Measurements from ENCODE around the gene MYBPC3.

The MYBPC3 gene

DNA sequence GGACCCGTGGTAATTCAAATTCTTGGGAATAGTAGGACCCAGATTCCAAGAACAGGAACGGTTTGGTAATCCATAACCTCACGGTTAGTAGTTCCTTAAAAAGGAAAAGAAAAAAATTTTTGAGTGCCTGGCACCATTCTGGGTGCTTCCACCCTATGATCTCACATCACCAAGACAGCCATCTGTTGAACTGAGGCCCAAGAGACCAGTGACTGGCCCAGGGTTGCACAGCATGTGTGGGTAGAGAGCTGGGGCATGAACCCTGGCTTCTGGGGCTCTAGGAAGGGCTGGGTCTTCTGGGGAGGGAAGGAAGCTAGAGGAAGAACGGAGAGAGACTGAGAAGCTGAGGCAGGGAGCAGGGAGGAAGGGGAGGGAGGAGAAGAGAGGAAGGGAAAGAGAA, 30.6 kb upstream of the MYBPC3 start:
- FAIRE-seq = no peak

DNA sequence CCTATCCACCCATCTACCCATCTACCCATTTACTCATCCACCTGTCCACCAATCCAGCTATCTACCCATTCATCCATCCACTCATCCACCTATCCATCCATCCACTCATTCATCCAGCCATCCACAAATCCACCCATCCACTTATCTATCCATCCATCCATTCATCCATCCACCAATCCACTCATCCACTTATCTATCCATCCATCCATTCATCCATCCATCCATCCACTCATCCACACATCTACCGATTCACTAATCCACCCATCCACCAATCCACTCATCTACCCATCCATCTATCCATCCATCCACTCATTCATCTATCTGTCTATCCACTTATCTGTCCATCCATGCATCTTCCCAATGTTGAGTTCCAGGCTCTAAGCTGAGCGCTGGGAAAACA, 27.6 kb upstream of the MYBPC3 start:
- FAIRE-seq = no peak

DNA sequence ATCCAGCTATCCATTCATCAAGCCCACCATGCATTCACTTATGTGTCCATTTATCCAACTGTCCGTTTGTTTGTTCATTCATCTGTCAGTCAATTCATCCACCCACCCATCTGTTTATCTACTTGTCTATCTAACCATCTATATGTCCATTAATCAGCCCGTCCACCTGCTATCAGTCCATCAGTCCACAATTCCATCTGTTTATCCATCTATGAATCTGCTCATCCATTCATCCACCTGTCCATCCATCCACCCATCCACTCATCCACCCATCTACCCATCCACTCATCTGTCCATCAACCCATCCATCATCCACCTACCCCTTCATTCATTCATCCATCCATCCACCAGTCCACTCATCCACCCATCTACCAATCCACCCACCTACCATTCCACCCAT, 26.8 kb upstream of the MYBPC3 start:
- FAIRE-seq = no peak

DNA sequence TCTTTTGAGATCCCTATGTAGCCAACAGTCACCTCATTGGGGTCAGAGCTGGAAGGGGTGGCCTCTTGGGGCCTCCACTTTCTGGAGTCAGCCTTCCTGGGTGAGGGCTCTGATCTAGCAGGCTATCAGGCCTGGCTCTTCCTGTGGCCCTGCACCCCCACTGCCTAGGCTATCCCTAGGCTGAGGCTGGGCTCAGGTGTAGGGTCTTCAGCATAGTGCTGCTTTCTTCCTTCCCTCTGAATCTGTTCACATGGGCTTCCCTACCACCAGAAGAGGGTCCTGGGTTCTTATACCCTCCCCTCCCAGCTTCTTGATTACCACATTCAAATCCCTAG, 26.3 kb upstream of the MYBPC3 start:
- FAIRE-seq = no peak

DNA sequence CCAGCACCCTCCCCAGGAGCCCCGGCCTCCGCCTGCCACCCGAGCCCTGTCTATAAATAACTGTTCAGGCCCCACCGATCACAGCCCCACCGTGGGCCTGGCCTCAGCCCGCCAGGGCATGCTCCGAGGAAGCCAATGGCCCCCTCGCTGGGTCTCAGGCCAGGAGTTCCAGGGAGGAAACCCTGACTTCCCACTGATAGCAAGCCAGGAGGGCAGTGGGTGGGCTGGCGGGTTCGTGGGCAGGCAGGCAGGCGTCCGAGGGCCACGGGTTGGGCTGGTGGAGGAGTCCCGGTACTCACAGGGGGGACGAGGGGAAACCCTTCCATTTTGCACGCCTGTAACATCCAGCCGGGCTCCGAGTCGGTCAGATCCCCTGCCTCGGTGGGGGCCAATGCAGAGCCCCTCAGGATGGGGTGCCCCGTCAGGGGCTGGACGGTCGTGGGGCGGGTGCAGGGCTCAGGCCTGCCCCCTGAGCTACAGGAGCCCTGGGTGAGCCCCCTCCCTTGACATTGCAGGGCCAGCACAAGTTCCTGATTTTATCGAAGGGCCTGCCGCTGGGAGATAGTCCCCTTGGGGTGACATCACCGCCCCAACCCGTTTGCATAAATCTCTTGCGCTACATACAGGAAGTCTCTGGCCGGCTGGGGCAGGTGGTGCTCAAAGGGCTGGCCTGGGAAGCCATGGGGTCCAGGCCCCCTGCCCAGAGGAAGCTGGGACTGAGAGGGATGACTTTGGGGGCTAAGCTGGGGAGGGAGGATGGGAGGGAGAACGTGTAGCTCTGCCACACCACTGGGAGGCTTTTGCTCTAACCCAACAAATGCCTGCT, 25.7 kb upstream of the MYBPC3 start, which contains the start of gene SPI1:
TSS of gene SPI1 (minus strand) at position 538 of the 826 bp plus-strand sequence. CDS start at position 344, 194 bp downstream.
- FAIRE-seq = no peak

DNA sequence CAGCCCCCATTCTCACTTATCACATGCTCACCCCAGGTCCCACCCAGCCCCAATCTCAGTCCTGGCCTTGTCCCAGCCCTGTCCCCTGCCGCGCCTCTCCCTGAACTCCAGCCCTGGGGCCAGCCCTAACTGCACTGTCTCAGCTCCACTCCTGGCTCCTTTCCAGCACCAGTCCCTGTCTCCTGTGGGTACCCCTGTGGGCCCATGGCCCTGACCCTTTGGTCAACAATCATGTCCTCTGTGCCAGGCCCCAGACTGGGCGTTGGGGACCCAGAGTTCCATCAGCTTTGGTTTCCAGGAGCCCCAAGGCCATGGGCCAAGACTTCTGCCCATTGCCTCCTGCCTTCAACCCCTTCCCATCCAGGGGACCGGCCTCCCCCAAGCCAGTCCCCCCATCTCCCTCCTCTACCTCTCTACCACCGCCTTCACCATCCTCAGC, 25.1 kb upstream of the MYBPC3 start:
- no peak for FAIRE-seq

DNA sequence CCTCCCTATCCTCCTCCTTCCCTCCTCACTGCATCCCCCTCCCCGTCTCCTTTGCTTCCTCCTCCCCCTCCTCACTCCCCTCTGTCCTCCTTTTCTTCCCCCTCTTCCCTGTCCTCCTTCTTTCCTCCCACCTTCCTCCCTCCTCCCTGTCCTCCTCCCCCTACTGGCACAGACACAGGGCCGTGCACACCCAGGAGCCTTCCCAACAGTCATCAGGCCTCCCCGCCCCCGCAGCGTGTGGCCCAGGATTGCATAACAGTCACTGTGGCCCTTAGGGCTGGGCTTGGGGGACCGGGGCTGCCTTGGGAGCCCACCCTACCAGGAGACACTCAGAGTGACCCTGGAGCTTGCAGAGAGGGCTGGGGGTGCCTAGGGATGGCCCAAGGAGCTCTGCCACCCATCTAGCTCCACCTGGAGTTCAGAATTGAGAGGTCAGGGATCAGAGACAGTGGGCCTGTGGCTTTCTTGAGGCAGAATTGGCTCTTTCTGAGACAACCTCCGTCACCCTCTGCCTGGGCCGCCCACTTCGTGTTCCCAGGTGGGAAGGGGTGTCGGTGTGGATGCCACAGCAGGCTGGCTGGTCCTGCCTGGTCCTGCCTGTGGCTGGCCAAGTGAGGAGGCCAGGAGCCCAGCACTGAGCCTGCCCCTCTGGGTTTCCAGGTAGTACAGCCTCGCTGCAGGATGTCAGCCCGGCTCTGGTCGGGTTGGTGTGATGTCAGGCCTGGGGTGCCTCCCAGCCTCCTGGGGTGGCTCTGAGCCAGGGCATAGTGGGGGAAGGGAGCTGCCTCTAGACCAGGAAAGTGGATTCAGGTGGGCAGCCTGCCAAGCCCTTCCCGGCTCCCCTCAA, 24.2 kb upstream of the MYBPC3 start:
- FAIRE-seq = no peak

DNA sequence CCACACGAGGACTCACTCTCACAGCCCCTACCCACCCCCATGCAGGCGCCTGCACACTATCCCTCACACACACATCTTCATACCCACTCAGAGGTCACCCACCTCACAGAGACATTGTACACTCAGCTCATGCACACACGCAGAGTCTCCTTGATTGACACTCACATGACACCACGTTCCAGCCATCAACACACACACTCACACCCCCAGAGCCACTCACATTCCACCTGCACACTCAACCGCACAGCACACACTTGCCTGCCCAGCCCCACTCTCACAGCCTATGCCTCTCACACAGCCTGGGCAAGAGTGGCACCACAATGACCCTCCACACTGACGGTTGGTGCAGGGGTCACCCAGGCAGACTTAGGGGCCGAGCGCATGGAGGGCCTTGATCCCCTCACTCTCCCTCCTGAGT, 23.6 kb upstream of the MYBPC3 start:
- FAIRE-seq = no peak

DNA sequence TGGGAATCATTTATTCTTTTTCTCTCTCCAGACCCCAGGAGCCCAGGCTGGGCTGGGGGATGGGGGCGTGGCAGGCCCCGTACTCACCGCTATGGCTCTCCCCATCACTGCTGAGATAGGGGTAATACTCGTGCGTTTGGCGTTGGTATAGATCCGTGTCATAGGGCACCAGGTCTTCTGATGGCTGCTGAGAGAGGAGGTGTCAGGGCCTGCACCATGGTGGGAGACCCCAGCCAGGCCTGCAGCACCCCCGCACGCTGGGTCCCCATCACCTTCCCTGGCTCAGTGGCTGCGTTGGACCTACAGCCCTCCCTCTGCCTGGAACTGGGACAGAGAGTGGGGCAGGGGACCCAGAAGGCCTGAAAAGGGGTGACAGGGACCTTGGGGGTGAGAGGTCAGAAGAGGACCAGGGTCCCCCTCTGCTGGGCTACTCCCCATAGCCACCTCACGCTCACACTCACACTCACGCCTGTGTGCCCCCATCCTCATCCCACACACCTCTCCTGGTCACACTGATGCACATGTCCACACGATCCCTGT, 23.1 kb upstream of the MYBPC3 start:
- no peak for FAIRE-seq

DNA sequence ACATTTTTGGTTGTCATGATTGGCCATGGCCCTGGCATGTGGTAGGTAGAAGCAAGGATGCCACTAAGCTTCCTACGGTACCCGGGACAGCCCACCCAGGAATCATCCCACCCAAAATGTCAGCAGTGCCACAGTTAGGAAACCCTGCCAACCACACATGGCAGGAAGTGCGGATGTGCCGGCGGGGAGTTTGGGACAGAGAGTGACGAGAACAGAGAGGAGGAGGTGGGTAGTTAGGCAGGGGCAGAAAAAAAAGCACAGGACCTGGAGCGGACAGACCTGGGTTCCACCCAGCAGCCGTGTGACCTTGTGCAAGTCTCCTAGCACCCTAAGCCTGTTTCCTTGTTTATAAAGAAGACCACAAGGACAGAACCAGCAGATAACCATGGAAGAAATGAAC, 22.5 kb upstream of the MYBPC3 start:
- no peak for FAIRE-seq

DNA sequence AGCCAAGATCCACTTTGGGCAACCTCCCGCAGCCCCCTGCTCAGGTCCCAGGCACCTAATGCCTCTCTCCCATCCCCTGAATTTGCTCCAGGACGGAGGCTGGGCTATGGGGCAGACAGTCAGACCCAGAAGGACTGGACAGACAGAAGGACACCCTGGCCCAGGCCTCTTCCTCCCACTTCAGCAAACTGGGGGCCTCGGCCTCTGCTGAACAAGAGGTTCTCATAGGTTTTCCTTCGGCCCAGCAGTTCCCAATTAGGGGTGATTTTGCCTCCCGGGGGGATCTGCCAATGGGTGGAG, 22.2 kb upstream of the MYBPC3 start:
- no peak for FAIRE-seq

DNA sequence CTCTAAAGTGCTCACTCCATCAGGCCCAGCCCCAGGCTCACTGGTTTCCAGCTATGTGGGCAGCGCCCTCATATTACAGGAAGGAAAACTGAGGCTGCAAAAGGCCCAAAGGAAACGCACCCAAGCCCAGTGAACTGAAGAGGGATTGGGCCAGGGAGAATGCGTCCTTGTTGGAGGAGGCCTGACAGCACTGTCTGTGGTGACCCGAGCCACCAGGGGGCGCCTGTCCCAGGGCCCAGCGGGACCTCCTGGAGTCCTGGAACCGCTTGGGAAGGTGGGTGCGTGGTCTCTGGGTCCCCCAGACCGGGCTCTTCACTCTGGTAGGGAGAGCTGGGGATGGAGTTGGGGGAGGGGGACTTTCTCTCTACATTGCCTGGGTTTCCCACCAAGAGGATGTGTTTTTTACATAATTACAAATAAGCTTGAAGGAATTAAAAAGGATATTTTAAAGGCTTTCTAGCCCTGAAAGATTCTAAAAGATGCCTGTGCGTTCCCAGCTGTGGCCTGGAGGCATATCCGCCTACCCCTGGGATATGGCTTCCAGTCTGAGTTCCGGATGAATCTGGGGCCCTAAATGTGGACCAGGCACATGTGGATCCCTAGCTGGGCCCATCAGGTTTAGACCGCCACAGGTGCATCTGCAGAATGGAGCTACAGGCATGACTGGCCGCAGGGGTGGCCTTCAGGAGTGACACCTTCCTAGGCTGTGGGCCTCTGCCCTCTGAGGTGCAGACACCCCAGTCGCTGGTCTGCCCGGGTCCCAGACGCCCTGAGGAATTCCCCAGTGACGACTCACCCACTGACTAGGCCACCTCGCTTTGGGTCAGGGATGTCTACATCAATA, 21.6 kb upstream of the MYBPC3 start:
- no peak for FAIRE-seq

DNA sequence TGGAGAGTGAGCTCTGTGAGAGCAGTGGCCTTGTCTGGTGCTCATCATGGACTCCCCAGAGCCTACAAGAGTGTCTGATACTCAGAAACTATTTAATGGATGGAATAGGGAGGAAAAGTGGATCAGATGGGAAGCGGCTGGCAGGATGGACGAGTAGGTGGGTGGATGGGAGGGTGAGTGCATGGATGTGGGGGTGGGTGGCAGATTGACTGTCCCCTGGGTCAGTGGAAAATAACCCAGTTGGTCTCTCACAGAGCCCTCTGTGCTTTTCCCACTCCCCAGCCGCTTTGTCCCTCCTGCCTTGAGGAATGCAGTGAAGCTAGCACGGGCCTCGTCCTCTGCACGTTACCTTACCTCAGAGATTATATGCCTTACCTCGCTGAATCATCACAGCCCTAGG, 19.9 kb upstream of the MYBPC3 start:
- no peak for FAIRE-seq

DNA sequence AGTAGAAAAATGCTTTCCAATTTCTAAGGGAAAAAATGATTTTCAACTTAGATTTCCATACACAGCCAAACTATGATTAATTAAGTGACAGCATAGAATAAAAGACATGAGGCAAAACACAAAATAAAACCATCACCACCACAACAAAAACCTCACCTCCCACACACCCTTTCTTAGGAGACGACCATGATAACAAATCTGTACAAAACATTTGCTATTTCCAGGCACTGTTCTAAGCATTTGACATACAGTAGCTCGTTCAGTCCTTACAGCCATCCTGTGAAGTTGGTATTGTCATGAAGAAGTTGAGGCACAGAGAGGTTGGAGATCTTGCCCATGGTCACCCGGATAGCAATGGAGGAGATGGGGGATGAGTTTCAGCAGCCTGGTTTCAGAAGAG, 17.2 kb upstream of the MYBPC3 start:
- FAIRE-seq = no peak

DNA sequence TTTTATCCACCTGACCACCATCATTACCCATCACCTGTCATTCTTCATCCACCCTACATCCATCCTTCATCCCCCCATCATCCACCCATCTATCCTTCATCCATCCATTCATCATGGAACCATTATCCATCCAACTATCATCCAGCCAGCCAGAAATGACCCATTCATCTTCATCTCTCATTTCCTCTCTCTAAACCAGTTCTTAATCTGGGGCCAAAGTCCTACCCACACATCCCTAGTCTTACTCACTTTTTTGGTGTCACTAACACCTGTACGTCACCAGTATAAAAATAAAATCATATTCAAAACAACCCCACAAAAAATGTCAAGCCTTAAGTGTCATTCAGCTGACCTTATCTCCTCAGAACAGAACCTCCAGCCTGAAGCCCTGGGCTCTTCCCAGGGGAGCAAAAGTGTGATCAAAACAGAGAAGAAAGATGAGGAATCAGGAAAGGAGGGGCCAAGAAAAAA, 13.6 kb upstream of the MYBPC3 start:
- no peak for FAIRE-seq

DNA sequence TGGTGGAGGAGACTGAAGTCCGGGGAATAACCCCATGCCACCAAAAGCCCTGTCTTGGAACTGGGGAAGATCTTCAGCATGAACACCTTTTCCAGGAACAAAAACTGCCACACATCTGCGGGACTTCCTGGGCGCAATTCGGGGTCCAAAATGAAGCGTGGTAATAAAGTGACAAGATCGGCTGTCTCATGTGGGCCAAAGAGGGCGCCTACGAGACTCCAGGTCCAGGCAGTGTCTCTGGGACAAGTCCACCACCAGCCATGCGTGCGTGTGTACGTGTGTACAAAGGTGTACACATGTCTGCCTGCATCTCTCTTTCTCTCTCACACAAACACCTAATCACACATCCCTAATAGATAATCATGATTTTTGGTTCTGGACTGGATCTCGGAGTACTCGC, 8.9 kb upstream of the MYBPC3 start:
- FAIRE-seq = no peak

DNA sequence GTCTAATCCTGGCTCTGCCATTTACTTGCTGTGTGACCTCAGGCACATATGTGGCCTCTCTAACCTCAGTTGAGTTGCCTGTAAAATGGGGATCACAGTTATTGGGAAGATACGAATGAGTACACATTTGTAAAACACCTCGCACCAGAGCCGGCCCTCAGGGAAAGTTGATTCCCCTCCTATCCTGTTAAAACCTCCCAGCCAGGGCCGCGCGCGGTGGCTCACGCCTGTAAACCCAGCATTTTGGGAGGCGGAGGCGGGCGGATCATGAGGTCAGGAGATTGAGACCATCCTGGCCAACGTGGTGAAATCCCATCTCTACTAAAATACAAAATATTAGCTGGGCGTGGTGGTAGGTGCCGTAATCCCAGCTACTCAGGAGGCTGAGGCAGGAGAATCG, 7.8 kb upstream of the MYBPC3 start:
- FAIRE-seq = no peak

DNA sequence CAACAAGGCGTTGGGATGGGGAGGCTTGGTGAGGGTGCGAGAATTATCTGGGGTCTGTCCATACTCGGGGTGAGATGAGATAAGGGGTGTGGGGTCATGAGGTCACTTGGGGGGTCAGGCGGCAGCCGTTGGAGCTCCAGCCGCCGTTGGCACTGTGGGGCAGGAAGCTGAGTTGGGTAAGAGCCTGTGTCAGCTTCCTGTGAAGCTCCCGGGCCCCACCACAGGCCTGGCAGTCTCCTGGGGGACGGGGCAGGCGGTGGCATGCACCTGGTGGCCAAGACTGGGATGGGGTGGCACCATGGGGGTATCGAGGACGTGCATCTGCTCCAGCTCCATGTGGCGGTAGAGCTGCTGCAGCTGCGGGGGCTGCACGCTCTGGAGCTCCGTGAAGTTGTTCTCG, 7.1 kb upstream of the MYBPC3 start:
- no peak for FAIRE-seq

DNA sequence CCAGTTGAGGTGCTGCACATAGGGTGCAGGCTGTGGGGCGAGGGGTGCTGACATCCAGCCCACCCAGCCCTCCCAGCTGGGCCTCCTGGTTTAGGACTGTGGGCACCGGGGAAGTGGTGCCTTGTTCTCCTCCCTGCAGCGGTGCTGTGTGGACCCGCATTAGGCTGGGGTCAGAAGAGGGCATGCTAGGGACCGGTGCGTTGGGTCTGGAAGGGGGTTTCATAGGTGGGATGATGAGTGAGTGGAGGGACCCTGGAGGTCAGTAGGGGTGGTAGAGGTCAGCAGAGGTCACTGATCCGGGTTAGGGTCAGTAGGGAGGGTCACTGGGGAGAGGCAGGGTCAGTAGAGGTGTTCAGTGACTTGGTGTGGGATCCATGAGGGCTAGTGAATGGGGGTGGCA, 6.7 kb upstream of the MYBPC3 start:
- FAIRE-seq = no peak

DNA sequence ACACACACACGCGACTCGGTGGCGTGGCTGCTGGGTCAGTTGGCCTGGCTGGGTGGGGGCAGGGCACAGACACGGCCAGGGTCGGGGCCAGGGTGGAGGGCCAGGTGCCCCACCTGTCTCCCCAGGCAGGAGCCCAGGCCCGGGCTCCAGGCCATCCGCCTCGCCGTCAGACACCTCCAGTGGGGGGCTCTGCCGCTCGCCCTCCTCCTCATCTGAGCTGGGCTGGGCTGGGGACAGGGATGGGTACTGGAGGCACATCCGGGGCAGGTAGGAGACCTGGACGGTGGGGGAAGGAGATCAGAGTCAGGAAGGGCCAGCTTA, 6.2 kb upstream of the MYBPC3 start:
- no peak for FAIRE-seq

DNA sequence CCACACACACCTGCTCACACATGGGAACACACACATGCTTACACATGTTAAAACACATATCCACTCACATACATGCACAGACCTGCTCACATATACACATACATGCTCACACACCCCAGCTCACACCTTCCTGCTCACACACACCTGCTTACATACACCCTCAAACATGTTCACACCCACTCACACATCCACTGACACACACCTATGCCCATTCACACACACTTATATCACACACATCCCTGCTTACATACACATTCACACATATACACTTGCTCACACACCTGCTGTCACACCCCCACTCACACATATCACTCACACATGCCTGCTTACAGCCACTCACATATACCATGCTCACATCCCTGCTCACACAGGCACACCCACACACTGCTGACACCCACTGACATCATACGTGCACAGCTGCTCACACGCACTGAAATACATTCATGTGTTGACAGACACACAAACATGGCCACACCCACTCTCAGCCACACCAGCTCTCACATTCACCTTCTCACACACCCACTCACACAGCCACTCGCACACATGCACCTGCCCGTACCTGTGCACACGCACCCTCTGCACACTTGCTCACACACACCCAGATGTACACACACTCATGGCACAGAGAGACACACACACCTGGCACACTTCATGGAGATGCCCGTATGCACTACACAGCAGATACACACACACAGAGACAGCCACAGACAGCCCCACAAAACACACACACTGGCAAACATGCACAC, 5.7 kb upstream of the MYBPC3 start:
- FAIRE-seq = no peak

DNA sequence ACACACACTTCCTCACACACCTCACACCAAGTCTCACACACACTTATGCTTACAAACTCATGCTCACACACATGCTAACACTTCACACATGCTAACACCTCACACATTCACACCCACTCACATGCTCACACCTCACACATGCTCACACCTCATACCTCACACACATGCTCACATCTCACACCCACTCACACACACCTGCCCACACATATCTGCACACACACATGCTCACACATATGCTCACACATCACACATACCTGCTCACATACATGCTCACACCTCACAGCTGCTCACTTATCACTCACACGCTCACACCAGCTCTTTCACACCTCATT, 4.5 kb upstream of the MYBPC3 start:
- FAIRE-seq = no peak

All from G401.6 (cell line).